SK-N-MC (cell line): ENCODE data around the gene PCDHB12.

ENCODE experiments used
- EZH2 ChIP-seq: fragments of 200-600 bp; sonication (generic); IDR thresholded peaks from one replicate; pipeline ENCODE4 v1.6.1; 2017; ENCODE audit warnings: antibody characterized with exemption
- FOXP2 ChIP-seq: optimal IDR thresholded peaks from 2 replicates; pipeline ENCODE3; 2011; ENCODE audit warnings: mild to moderate bottlenecking, moderate library complexity; ENCODE audit not compliant: insufficient read depth; ENCODE audit errors: extremely low read length, control extremely low read depth
- POLR2AphosphoS5 ChIP-seq: IDR thresholded peaks from 2 replicates; pipeline ENCODE4 v1.6.1; 2012; ENCODE audit warnings: mild to moderate bottlenecking, low read depth, low read length, borderline replicate concordance

DNA sequence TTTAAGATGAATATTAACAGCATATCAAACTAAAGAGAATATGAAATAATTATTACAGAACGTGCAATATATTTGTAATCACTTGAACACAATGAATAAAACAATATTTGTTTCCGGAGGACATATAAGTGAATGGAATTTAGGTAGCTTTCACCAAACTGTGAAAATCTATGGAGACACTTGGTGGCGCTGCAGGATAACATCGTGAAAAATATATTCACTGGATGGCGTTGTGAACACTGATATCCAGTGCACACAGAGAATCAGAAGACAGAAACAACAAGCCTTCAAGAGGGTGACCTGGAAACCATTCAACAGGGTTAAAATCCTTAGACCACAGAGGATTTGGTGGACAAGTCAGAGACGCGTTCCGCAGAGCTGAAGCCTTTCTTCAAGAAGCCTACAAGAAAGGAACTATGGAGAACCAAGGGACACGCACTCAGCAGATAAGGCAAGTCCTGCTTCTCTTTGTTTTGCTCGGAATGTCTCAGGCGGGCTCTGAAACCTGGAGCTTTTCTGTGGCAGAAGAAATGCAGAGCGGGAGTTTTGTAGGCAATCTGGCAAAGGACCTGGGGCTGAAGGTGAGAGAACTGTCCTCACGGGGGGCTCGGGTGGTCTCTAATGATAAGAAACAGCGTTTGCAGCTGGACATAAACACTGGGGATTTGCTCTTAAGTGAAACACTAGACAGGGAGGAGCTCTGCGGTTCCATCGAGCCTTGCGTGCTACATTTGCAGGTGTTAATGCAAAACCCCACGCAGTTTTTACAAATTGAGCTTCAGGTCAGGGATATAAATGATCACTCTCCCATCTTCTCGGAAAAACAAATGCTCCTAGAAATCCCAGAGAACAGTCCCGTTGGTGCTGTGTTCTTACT, 8.9 kb upstream of the PCDHB12 start, which contains the start of gene PCDHB11:
- peak; percentile 45; the same call in 1 of the 2 replicates for TF ChIP-seq POLR2AphosphoS5
- TF ChIP-seq EZH2 = no peak
- TF ChIP-seq FOXP2 = no peak
